Endothelial cell of umbilical vein (primary cell): ENCODE measurements around the gene PGAP6. TPM values are rescaled to one million over a fixed set of nuclear protein-coding genes. Genes with fewer than 3 reads are reported as not detected.

ENCODE experiments used
- BruUV-seq: library from RNA; stranded (reverse); fragments of 400-500 nt; replicated peaks from 2 replicates; lab custom pipeline; 2021; lab: Mats Ljungman, UMichigan
- CTCF ChIA-PET: fragments of 300-600, 350-600 bp; sonication (Branson Sonifier 250); formaldehyde crosslinking; loops from one replicate; lab custom pipeline; 2021; ENCODE audit warnings: antibody characterized with exemption, inconsistent platforms; lab: Charles Lee
- POLR2A ChIA-PET: fragments of 300-600, 350-600 bp; sonication (Branson Sonifier 250); formaldehyde crosslinking; loops from one replicate; lab custom pipeline; 2021; ENCODE audit warnings: antibody characterized with exemption, inconsistent platforms; lab: Charles Lee
- DNase-seq: peaks from one replicate; pipeline ENCODE4 v3.0.0-alpha.2; 2011; ENCODE audit warnings: low read depth, low spot score
- FAIRE-seq: peaks from 2 replicates; lab custom pipeline; 2011; peaks lifted over from hg19 to GRCh38; lab: Jason Lieb, UNC
- H2AFZ ChIP-seq: 2 replicates; pipeline ENCODE4 v1.6.0; 2012; ENCODE audit warnings: low read depth, low read length, control low read depth, inconsistent platforms
- H3K27ac ChIP-seq: 2 replicates; pipeline ENCODE4 v1.5.1; 2011; ENCODE audit warnings: low read depth, mild to moderate bottlenecking, control low read depth, low read length, moderate library complexity; ENCODE audit not compliant: insufficient read depth
- H3K27me3 ChIP-seq, 2 experiments: 2 replicates each; pipeline versions ENCODE4 v1.6.0 to v1.6.1; 2011; ENCODE audit warnings: low read length in 2 of 2, mixed read lengths in 1 of 2; ENCODE audit not compliant: control insufficient read depth in 2 of 2, insufficient read depth in 2 of 2
- H3K36me3 ChIP-seq, 2 experiments: 2 replicates in 1 of 2; 3 replicates in 1 of 2; pipeline ENCODE4 v1.5.1; 2011; ENCODE audit warnings: low read length in 2 of 2, mild to moderate bottlenecking in 1 of 2, moderate library complexity in 1 of 2; ENCODE audit not compliant: control insufficient read depth in 2 of 2, insufficient read depth in 2 of 2; ENCODE audit errors: extremely low read depth in 1 of 2
- H3K4me1 ChIP-seq: 3 replicates; pipeline ENCODE4 v1.5.1; 2011; ENCODE audit warnings: mild to moderate bottlenecking, low read length; ENCODE audit not compliant: control insufficient read depth, insufficient read depth; ENCODE audit errors: extremely low read depth
- H3K4me2 ChIP-seq: 2 replicates; pipeline ENCODE4 v1.6.1; 2011; ENCODE audit warnings: low read length, control low read depth, mixed read lengths; ENCODE audit not compliant: insufficient read depth
- H3K4me3 ChIP-seq, 3 experiments: fragments of 200-600 bp in 1 of 3; sonication (generic), shearing (Covaris generic) in 1 of 3; replicated peaks in 1 of 3; 2 replicates each; pipeline ENCODE4 v1.5.1; 2011 to 2016; ENCODE audit warnings: control low read depth in 3 of 3, low read length in 3 of 3, mild to moderate bottlenecking in 2 of 3, inconsistent platforms in 1 of 3, low read depth in 1 of 3, moderate library complexity in 1 of 3; ENCODE audit not compliant: insufficient read depth in 1 of 3
- H3K79me2 ChIP-seq: 2 replicates; pipeline ENCODE4 v1.6.0; 2012; ENCODE audit warnings: low read length, inconsistent platforms; ENCODE audit not compliant: control insufficient read depth, insufficient read depth
- H3K9ac ChIP-seq: replicated peaks from 2 replicates; pipeline ENCODE3; 2011; ENCODE audit warnings: low read length, control low read depth; ENCODE audit not compliant: insufficient read depth; ENCODE audit errors: extremely low read depth
- H3K9me1 ChIP-seq: replicated peaks from 3 replicates; pipeline ENCODE4 v1.6.0; 2011; ENCODE audit warnings: mild to moderate bottlenecking, low read length; ENCODE audit not compliant: control insufficient read depth, insufficient read depth; ENCODE audit errors: extremely low read depth
- H3K9me3 ChIP-seq: replicated peaks from 2 replicates; pipeline ENCODE4 v1.5.1; 2012; ENCODE audit warnings: low read length, inconsistent platforms; ENCODE audit not compliant: control insufficient read depth, insufficient read depth
- H4K20me1 ChIP-seq: replicated peaks from 2 replicates; pipeline ENCODE3; 2011; ENCODE audit warnings: mild to moderate bottlenecking, low read length; ENCODE audit not compliant: control insufficient read depth, insufficient read depth; ENCODE audit errors: extremely low read depth
- EZH2 ChIP-seq: IDR thresholded peaks from 2 replicates; pipeline ENCODE4 v1.6.1; 2012; ENCODE audit warnings: borderline replicate concordance, low read depth, mild to moderate bottlenecking, moderate library complexity, low read length, inconsistent platforms; ENCODE audit not compliant: severe bottlenecking
- FOS ChIP-seq: IDR thresholded peaks from 2 replicates; pipeline ENCODE4 v1.6.1; 2011; ENCODE audit warnings: mild to moderate bottlenecking, low read length, moderate library complexity, borderline replicate concordance; ENCODE audit not compliant: insufficient read depth
- GATA2 ChIP-seq: IDR thresholded peaks from 2 replicates; pipeline ENCODE4 v1.7.0; 2011; ENCODE audit warnings: low read depth, mild to moderate bottlenecking, moderate library complexity, mixed read lengths, low read length; ENCODE audit not compliant: insufficient read length, insufficient read depth
- JUN ChIP-seq: IDR thresholded peaks from 2 replicates; pipeline ENCODE4 v1.6.1; 2011; ENCODE audit warnings: borderline replicate concordance, low read depth; ENCODE audit not compliant: insufficient read length, insufficient read depth
- MYC ChIP-seq: IDR thresholded peaks from one replicate; pipeline ENCODE4 v1.6.1; 2011; ENCODE audit warnings: mild to moderate bottlenecking, low read depth, low read length
- POLR2A ChIP-seq: IDR thresholded peaks from 2 replicates; pipeline ENCODE4 v1.6.1; 2012; ENCODE audit warnings: low read depth, mild to moderate bottlenecking, control low read depth, low read length
- POLR2AphosphoS5 ChIP-seq: IDR thresholded peaks from 2 replicates; pipeline ENCODE4 v1.6.1; 2012; ENCODE audit warnings: low read depth, mild to moderate bottlenecking, control low read depth, low read length, moderate library complexity; ENCODE audit not compliant: insufficient read depth
- dilution Hi-C: fragments of 300-500 bp; cut with MboI; formaldehyde crosslinking; loops from one replicate; pipeline ENCODE4 v1.15.0; 2019; ENCODE audit warnings: low sequenced_read_pairs; ENCODE audit not compliant: extremely low pct_ligation_motif_present
- intact Hi-C: fragments of 100-400 bp; cut with micrococcal nuclease; formaldehyde crosslinking; loops from one replicate; pipeline ENCODE4 v1.10.0; 2022
- polyA plus RNA-seq, 4 experiments: library from polyadenylated mRNA; depleted of rRNA in 3 of 4; stranded (reverse) in 3 of 4; unstranded in 1 of 4; fragments of >200 nt; gene quantifications; 2 replicates each; pipeline versions ENCODE4 v1.2.1 to v1.2.3, GENCODE V29; 2011 to 2012; ENCODE audit warnings: missing spikeins in 1 of 4
- total RNA-seq: library from RNA; stranded (reverse); gene quantifications from 2 replicates; pipeline ENCODE4 v1.2.3, GENCODE V29; 2021
- TF ChIP-seq, protein P1 (sequence below): IDR thresholded peaks from 2 replicates; pipeline ENCODE4 v1.6.1; 2011; ENCODE audit not compliant: insufficient read depth, insufficient read length
- TF ChIP-seq, protein P2 (sequence below), 2 donors: IDR thresholded peaks; 1 replicate in 1 of 2; 2 replicates in 1 of 2; pipeline ENCODE4 v1.5.1; 2011; ENCODE audit warnings: low read length in 2 of 2, mild to moderate bottlenecking in 2 of 2, moderate library complexity in 2 of 2, control low read depth in 1 of 2, inconsistent platforms in 1 of 2, low read depth in 1 of 2; ENCODE audit not compliant: insufficient read depth in 1 of 2; ENCODE audit errors: extremely low read depth in 1 of 2

Gene PGAP6
- total and polyA plus RNA-seq, 2 donors (not counting 3 experiments of a cell fraction or from before 2014, with no cell fraction given) = 89.8 to 365 TPM

DNA sequence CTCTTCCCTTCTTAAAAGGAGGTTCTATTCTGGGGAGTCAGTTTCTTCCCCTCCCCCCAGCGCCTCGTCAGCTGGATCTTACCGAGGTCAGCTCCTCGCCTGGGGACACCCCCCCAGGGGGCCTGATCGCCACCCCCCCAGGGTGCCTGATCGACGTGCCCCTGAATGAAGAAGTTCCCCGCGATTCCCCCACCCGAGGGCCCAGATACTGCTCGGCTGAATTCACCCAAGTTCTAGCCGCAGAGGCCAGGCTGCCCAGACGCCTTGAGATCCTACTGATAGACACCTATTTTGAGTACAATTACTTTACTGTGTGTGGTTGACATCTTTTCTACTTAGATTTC lies 45.1 kb upstream of the PGAP6 start:
- no peak for DNase-seq
- BruUV-seq = no TSS peak
- dilution Hi-C loops (no loop called here), intact Hi-C loops (loop anchor here (5.0 kb wide), 2 partner anchors 50 to 70 kb away; no protein-coding TSS in a partner anchor)
- peak overlapping the region; percentile 96 for H3K4me2 ChIP-seq
- ChIA-PET POLR2A (no interaction called here), CTCF (interaction anchor here (1.4 to 3.6 kb wide), 2 partner anchors 61 to 68 kb away, joined by 5 to 19 read pairs; no protein-coding TSS in a partner anchor)
- H4K20me1 ChIP-seq = peaks cover 6% of the 10 kb centered on the region
- H3K36me3 ChIP-seq = no peaks in the 10 kb centered on the region
- peaks cover 51% of the 10 kb centered on the region for H3K79me2 ChIP-seq
- peak overlapping the region; percentile 21 for H3K27ac ChIP-seq
- H3K9me1 ChIP-seq = no peaks in the 10 kb centered on the region
- peaks cover 27% of the 10 kb centered on the region for H3K4me1 ChIP-seq
- TF ChIP-seq EZH2 = no peak
- TF ChIP-seq POLR2AphosphoS5 = no peak
- TF ChIP-seq, protein P1, sequence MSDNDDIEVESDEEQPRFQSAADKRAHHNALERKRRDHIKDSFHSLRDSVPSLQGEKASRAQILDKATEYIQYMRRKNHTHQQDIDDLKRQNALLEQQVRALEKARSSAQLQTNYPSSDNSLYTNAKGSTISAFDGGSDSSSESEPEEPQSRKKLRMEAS = no peak
- no peak for TF ChIP-seq JUN
- no peak for TF ChIP-seq GATA2
- no peak for TF ChIP-seq MYC
- TF ChIP-seq POLR2A = no peak
- no peak for TF ChIP-seq FOS
- TF ChIP-seq, protein P2, sequence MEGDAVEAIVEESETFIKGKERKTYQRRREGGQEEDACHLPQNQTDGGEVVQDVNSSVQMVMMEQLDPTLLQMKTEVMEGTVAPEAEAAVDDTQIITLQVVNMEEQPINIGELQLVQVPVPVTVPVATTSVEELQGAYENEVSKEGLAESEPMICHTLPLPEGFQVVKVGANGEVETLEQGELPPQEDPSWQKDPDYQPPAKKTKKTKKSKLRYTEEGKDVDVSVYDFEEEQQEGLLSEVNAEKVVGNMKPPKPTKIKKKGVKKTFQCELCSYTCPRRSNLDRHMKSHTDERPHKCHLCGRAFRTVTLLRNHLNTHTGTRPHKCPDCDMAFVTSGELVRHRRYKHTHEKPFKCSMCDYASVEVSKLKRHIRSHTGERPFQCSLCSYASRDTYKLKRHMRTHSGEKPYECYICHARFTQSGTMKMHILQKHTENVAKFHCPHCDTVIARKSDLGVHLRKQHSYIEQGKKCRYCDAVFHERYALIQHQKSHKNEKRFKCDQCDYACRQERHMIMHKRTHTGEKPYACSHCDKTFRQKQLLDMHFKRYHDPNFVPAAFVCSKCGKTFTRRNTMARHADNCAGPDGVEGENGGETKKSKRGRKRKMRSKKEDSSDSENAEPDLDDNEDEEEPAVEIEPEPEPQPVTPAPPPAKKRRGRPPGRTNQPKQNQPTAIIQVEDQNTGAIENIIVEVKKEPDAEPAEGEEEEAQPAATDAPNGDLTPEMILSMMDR (IDR thresholded peaks at IDR 0.05; ENCODE audit: extremely low read depth in 1 of 2, insufficient read depth in 1 of 2, low read depth in 1 of 2, low read length in 2 of 2) = no peak
- H3K9me3 ChIP-seq = no peaks in the 10 kb centered on the region
- FAIRE-seq = peak; percentile 65
- H2AFZ ChIP-seq = no peak overlapping the region
- peak overlapping the region; percentile 40 to 81 (median 77) for H3K4me3 ChIP-seq
- no peaks in the 10 kb centered on the region for H3K27me3 ChIP-seq
- peak overlapping the region; percentile 50 for H3K9ac ChIP-seq
